ENCODE results near the gene ACTR8.

ACTR8 gene

GRCh38 chr3:53836084-53836872 is 45.7 kb downstream of the ACTR8 start:
- H3K4me3 ChIP-seq (ENCODE audit: low read depth, low read length) = no peak overlapping the region

GRCh38 chr3:53835257-53835656 is 46.7 kb downstream of the ACTR8 start:
- H3K4me3 ChIP-seq (ENCODE audit: low read depth, low read length) = no peak overlapping the region

- H3K4me3 ChIP-seq (ENCODE audit: low read depth, low read length) = no peak overlapping the region
These were observed 47.4 kb downstream of the ACTR8 start for GRCh38 chr3:53834429-53835095.

DNA sequence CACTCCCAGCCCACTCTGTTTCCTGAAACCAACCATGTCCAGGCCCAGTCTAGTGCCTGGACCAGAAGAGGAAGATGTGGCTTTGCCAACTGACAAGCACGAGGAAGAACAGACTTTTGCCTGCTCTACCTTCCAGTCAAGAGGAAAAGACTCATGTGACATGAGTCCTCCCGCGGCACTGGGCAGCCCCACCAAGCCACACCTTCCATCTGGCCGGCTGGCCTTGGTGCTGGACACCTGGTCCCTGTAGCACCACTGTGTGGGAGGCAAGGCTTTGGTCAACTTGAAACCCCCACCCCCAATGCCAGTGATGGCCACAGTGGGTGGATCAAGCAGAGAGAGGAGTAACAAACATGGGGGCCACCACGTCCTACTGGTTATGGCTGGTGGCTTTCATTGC is 48.3 kb downstream of the ACTR8 start:
- H3K4me3 ChIP-seq (ENCODE audit: low read depth, low read length) = no peak overlapping the region

DNA sequence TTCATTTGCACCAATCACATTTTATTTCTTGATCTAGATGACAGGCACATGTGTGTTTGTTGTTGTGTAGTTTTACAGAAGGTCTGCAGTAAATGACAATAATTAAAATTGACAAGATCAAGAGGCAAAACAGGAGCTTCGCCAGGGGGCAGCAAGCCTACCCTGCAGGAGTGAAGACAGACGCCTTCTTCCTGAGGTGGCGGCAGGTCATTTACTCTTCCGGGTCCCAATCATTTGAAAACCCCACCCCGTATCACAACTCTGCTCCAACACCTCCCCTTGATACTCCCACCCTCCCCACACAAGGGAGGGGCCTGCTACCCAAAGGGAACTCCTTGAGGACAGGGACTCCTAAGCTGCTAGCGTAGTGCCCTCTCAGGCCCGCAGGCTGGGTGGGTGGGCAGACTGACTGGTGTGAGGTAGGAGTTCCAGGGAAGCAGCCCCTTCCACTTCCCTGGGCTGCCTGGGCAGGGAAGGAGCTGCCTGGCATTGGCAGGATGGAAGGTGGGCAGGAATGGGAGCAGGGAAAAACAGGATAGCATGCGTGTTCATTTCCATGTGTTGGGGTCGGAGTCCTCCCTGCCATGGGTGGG is 48.8 kb downstream of the ACTR8 start:
- no peak overlapping the region for H3K4me3 ChIP-seq (ENCODE audit: low read depth, low read length)

- no peak overlapping the region for H3K4me3 ChIP-seq (ENCODE audit: low read depth, low read length)
These were observed 51.0 kb downstream of the ACTR8 start for GRCh38 chr3:53830944-53831343.

DNA sequence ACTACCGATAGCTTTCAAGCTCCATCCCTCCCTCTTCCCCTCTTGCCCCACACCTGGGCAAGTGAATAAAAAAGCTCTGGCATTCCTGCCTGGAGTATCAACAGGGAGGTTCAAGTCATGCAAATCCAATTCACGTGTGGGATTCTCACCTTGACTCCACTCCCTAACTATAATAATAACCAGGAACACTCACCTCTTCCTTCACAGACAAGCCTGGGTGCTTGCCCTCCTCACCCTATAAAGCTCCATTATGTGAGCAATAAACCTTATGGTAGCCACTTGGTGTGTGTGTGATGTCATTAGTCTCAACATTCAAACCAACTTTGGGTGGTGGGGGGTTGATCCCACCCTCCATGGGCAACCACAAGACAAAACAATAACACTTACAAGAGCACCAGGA is 52.3 kb downstream of the ACTR8 start:
- H3K4me3 ChIP-seq (ENCODE audit: low read depth, low read length) = no peak overlapping the region

GRCh38 chr3:53828581-53828980 is 53.4 kb downstream of the ACTR8 start:
- H3K4me3 ChIP-seq (ENCODE audit: low read depth, low read length) = no peak overlapping the region

DNA sequence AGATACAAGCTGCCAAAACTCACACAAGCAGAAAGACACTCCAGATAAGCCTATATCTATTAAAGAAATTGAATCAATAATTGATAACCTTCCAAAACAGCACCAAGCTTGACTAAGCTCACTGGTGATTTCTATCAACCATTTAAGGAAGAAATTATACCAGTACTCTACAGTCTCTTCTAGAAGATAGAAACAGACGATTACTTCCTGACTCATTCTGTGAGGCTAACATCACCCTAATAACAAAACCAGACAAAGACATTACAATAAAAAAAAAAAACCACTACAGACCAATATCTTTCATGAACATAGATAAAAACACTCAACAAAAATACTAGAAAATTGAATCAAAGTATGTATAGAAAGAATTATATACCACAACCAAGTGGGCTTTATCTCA is 55.9 kb downstream of the ACTR8 start:
- H3K4me3 ChIP-seq (ENCODE audit: low read depth, low read length) = no peak overlapping the region

DNA sequence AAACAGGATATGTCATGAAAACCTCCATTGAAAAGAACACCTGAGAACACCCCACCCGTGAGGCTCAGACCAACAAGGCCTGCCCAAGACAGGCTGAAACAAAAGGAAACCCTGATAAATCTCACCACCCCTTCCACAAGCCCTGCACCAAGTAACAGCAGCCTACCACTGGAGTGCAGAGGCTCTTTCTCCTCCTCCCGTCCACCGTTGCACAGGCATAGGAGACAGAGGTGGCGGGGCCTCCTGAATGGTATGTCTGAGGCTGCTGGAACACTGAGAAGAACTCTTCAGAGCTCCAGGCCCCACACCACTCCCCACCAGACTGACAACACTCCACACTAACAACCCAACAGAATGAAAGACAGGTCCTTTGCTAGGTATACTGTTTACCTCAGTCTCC is 57.2 kb downstream of the ACTR8 start:
- no peak overlapping the region for H3K4me3 ChIP-seq (ENCODE audit: low read depth, low read length)

GRCh38 chr3:53823956-53824657 is 57.8 kb downstream of the ACTR8 start:
- no peak overlapping the region for H3K4me3 ChIP-seq (ENCODE audit: low read depth, low read length)

- H3K4me3 ChIP-seq (ENCODE audit: low read depth, low read length) = no peak overlapping the region
These were observed 58.7 kb downstream of the ACTR8 start for GRCh38 chr3:53823026-53823955.

- no peak overlapping the region for H3K4me3 ChIP-seq (ENCODE audit: low read depth, low read length)
These were observed 59.6 kb downstream of the ACTR8 start for GRCh38 chr3:53822331-53822741.

- no peak overlapping the region for H3K4me3 ChIP-seq (ENCODE audit: low read depth, low read length)
These were observed 60.3 kb downstream of the ACTR8 start for GRCh38 chr3:53821631-53822121.

GRCh38 chr3:53820756-53821580 is 61.0 kb downstream of the ACTR8 start:
- no peak overlapping the region for H3K4me3 ChIP-seq (ENCODE audit: low read depth, low read length)

- no peak overlapping the region for H3K4me3 ChIP-seq (ENCODE audit: low read depth, low read length)
These were observed 61.9 kb downstream of the ACTR8 start for GRCh38 chr3:53820084-53820483.

DNA sequence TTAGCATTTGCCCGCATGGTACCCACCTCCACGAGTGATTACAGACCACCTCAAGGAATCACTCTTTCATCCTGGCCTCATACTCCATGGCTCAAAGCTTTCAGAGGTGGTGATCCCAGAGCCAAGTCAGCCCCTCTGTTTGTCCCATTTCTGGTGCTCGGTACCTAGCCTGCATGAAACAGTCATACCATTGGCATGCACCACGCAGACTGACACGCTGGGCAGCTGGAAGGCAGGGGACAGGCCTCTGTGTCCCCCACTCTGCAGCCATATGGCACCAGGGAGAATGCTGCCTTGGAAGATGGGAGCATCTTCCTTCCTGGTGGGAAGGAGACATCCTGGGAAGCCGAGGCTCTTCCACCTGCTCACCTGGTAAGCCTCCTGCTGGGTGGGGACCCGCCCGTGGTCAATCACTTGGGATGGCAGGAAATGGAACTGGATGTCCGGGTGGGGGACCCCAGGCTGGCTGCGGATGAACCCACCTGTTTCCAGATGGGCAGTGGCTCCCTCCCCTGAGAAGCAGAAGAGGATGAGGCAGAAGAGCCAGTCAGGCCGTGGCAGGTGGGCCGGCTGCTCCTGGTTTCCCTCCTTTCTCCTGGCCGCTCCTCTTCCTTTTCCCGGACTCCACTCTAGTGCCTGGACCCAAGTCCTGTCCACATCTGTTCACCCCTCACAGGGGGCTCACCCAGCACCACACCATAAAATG is 62.6 kb downstream of the ACTR8 start:
- H3K4me3 ChIP-seq (ENCODE audit: low read depth, low read length) = no peak overlapping the region

GRCh38 chr3:53818221-53819162 is 63.5 kb downstream of the ACTR8 start:
- no peak overlapping the region for H3K4me3 ChIP-seq (ENCODE audit: low read depth, low read length)

Data from iPS-11a (cell line).